ENCODE results near the gene TTC9B. TPM values are rescaled to one million over a fixed set of nuclear protein-coding genes. Genes with fewer than 3 reads are reported as not detected.

Gene TTC9B
- total RNA-seq, 1 experiment from 2014 or later, result not detected

- peaks cover 39% of the 10 kb centered on the region for H3K36me3 ChIP-seq
- no peaks in the 10 kb centered on the region for H3K27me3 ChIP-seq (replicated peaks)
- no peaks in the 10 kb centered on the region for H3K4me1 ChIP-seq (replicated peaks)
- H3K4me3 ChIP-seq, result no peak overlapping the region
- no peak overlapping the region for H3K27ac ChIP-seq
- no peaks in the 10 kb centered on the region for H3K9me3 ChIP-seq (replicated peaks)
- DNase-seq (ENCODE audit: low read depth in 1 of 2, low spot score in 2 of 2), result no peak
Observed at GRCh38 chr19:40255619-40256166, 37.5 kb upstream of the TTC9B start.

- H3K4me3 ChIP-seq, result no peak overlapping the region
Observed at GRCh38 chr19:40254714-40255418, 36.7 kb upstream of the TTC9B start.

GRCh38 chr19:40253611-40254092 is 35.5 kb upstream of the TTC9B start:
- H3K36me3 ChIP-seq, result peaks cover 39% of the 10 kb centered on the region
- H3K4me1 ChIP-seq (replicated peaks), result no peaks in the 10 kb centered on the region
- no peak overlapping the region for H3K27ac ChIP-seq
- no peak overlapping the region for H3K4me3 ChIP-seq
- no peaks in the 10 kb centered on the region for H3K9me3 ChIP-seq (replicated peaks)
- no peaks in the 10 kb centered on the region for H3K27me3 ChIP-seq (replicated peaks)
- DNase-seq (ENCODE audit: low read depth in 1 of 2, low spot score in 2 of 2), result no peak

More at GRCh38 chr19:40254714-40255418, 36.7 kb upstream of the TTC9B start:
- Histone ChIP-seq H3K27me3 (replicated peaks) (no peaks in the 10 kb centered on the region), H3K4me1 (replicated peaks) (no peaks in the 10 kb centered on the region), H3K36me3 (peaks cover 39% of the 10 kb centered on the region), H3K27ac (no peak overlapping the region), H3K9me3 (replicated peaks) (no peaks in the 10 kb centered on the region)
- DNase-seq (ENCODE audit: low read depth in 1 of 2, low spot score in 2 of 2), result no peak

GRCh38 chr19:40252395-40252794 is 34.2 kb upstream of the TTC9B start:
- DNase-seq (ENCODE audit: low read depth in 1 of 2, low spot score in 2 of 2), result no peak
- no peaks in the 10 kb centered on the region for H3K9me3 ChIP-seq (replicated peaks)
- no peaks in the 10 kb centered on the region for H3K27me3 ChIP-seq (replicated peaks)
- no peak overlapping the region for H3K4me3 ChIP-seq
- H3K36me3 ChIP-seq, result peaks cover 39% of the 10 kb centered on the region
- no peaks in the 10 kb centered on the region for H3K4me1 ChIP-seq (replicated peaks)
- no peak overlapping the region for H3K27ac ChIP-seq

GRCh38 chr19:40251991-40252390 is 33.8 kb upstream of the TTC9B start:
- no peak overlapping the region for H3K4me3 ChIP-seq
- no peak overlapping the region for H3K27ac ChIP-seq
- no peaks in the 10 kb centered on the region for H3K9me3 ChIP-seq (replicated peaks)
- H3K36me3 ChIP-seq, result peaks cover 37% of the 10 kb centered on the region
- DNase-seq (ENCODE audit: low read depth in 1 of 2, low spot score in 2 of 2), result no peak
- H3K27me3 ChIP-seq (replicated peaks), result no peaks in the 10 kb centered on the region
- no peaks in the 10 kb centered on the region for H3K4me1 ChIP-seq (replicated peaks)

GRCh38 chr19:40251244-40251643 is 33.1 kb upstream of the TTC9B start:
- peaks cover 30% of the 10 kb centered on the region for H3K36me3 ChIP-seq
- H3K4me3 ChIP-seq, result no peak overlapping the region
- no peaks in the 10 kb centered on the region for H3K27me3 ChIP-seq (replicated peaks)
- no peaks in the 10 kb centered on the region for H3K4me1 ChIP-seq (replicated peaks)
- DNase-seq (ENCODE audit: low read depth in 1 of 2, low spot score in 2 of 2), result no peak
- 0 out of 2 replicates have a peak overlapping the region, but pooled peaks have one; percentile 8 for H3K27ac ChIP-seq
- H3K9me3 ChIP-seq (replicated peaks), result no peaks in the 10 kb centered on the region

GRCh38 chr19:40249781-40250180 is 31.6 kb upstream of the TTC9B start:
- no peaks in the 10 kb centered on the region for H3K4me1 ChIP-seq (replicated peaks)
- H3K36me3 ChIP-seq, result peaks cover 19% of the 10 kb centered on the region
- no peak overlapping the region for H3K27ac ChIP-seq
- H3K4me3 ChIP-seq, result no peak overlapping the region
- DNase-seq (ENCODE audit: low read depth in 1 of 2, low spot score in 2 of 2), result no peak
- no peaks in the 10 kb centered on the region for H3K27me3 ChIP-seq (replicated peaks)
- H3K9me3 ChIP-seq (replicated peaks), result no peaks in the 10 kb centered on the region

- Histone ChIP-seq H3K4me1 (replicated peaks) (no peaks in the 10 kb centered on the region), H3K36me3 (peaks cover 18% of the 10 kb centered on the region), H3K9me3 (replicated peaks) (no peaks in the 10 kb centered on the region), H3K27me3 (replicated peaks) (no peaks in the 10 kb centered on the region), H3K4me3 (no peak overlapping the region), H3K27ac (no peak overlapping the region)
- DNase-seq (ENCODE audit: low read depth in 1 of 2, low spot score in 2 of 2), result no peak
Observed at GRCh38 chr19:40249201-40249600, 31.0 kb upstream of the TTC9B start.

- Histone ChIP-seq H3K36me3 (peaks cover 15% of the 10 kb centered on the region), H3K4me1 (replicated peaks) (no peaks in the 10 kb centered on the region), H3K9me3 (replicated peaks) (no peaks in the 10 kb centered on the region), H3K27ac (no peak overlapping the region), H3K4me3 (no peak overlapping the region), H3K27me3 (replicated peaks) (no peaks in the 10 kb centered on the region)
- no peak for DNase-seq (ENCODE audit: low read depth in 1 of 2, low spot score in 2 of 2)
Observed at GRCh38 chr19:40247735-40248262, 29.6 kb upstream of the TTC9B start.

GRCh38 chr19:40247178-40247577 is 29.0 kb upstream of the TTC9B start:
- Histone ChIP-seq H3K4me3 (no peak overlapping the region), H3K27ac (no peak overlapping the region), H3K4me1 (replicated peaks) (no peaks in the 10 kb centered on the region), H3K36me3 (peaks cover 13% of the 10 kb centered on the region; the same call in 1 of the 2 replicates), H3K9me3 (replicated peaks) (no peaks in the 10 kb centered on the region), H3K27me3 (replicated peaks) (no peaks in the 10 kb centered on the region)
- DNase-seq (ENCODE audit: low read depth in 1 of 2, low spot score in 2 of 2), result no peak

GRCh38 chr19:40246292-40247073 is 28.3 kb upstream of the TTC9B start:
- no peaks in the 10 kb centered on the region for H3K27me3 ChIP-seq (replicated peaks)
- DNase-seq (ENCODE audit: low read depth in 1 of 2, low spot score in 2 of 2), result no peak
- no peaks in the 10 kb centered on the region for H3K9me3 ChIP-seq (replicated peaks)

GRCh38 chr19:40245506-40246128 is 27.4 kb upstream of the TTC9B start:
- DNase-seq (ENCODE audit: low read depth in 1 of 2, low spot score in 2 of 2), result no peak
- no peaks in the 10 kb centered on the region for H3K27me3 ChIP-seq (replicated peaks)

More at GRCh38 chr19:40246292-40247073, 28.3 kb upstream of the TTC9B start:
- Histone ChIP-seq H3K27ac (no peak overlapping the region), H3K36me3 (peaks cover 17% of the 10 kb centered on the region; the same call in 1 of the 2 replicates), H3K4me3 (no peak overlapping the region), H3K4me1 (replicated peaks) (no peaks in the 10 kb centered on the region)

GRCh38 chr19:40244579-40245317 is 26.6 kb upstream of the TTC9B start:
- Histone ChIP-seq H3K27me3 (replicated peaks) (no peaks in the 10 kb centered on the region), H3K4me3 (no peak overlapping the region), H3K36me3 (peaks cover 23% of the 10 kb centered on the region), H3K27ac (no peak overlapping the region), H3K4me1 (replicated peaks) (no peaks in the 10 kb centered on the region), H3K9me3 (replicated peaks) (no peaks in the 10 kb centered on the region)
- DNase-seq (ENCODE audit: low read depth in 1 of 2, low spot score in 2 of 2), result no peak

More at GRCh38 chr19:40245506-40246128, 27.4 kb upstream of the TTC9B start:
- H3K9me3 ChIP-seq (replicated peaks), result no peaks in the 10 kb centered on the region
- H3K4me3 ChIP-seq, result no peak overlapping the region
- H3K27ac ChIP-seq, result no peak overlapping the region
- no peaks in the 10 kb centered on the region for H3K4me1 ChIP-seq (replicated peaks)
- H3K36me3 ChIP-seq, result peaks cover 17% of the 10 kb centered on the region; the same call in 1 of the 2 replicates

Data from SJSA1 (cell line).